IMR-90 (cell line): ENCODE results near the gene DBP. TPM values are rescaled to one million over a fixed set of nuclear protein-coding genes. Genes with fewer than 3 reads are reported as not detected.
A peak's percentile ranks its signal among the peaks of the same experiment; 100 is the strongest.

Experiments used
- ATAC-seq: fragments of 200-7000 bp; cut with Tn5 transposase; 2 replicates; pipeline ENCODE4 v1.9.1; 2020; ENCODE audit warnings: low read depth, mild to moderate bottlenecking, moderate library complexity
- BruUV-seq: library from RNA; stranded (reverse); fragments of 400-500 nt; replicated peaks from 2 replicates; lab custom pipeline; 2021; lab: Mats Ljungman, UMichigan
- CTCF ChIA-PET: fragments of 300-600 bp; formaldehyde crosslinking; extraction: SDS; loops from one replicate; lab custom pipeline; 2021; ENCODE audit warnings: antibody characterized with exemption; lab: Yijun Ruan, JAX
- POLR2A ChIA-PET: fragments of 300-600 bp; sonication (Branson Sonifier 250); formaldehyde crosslinking; loops from one replicate; lab custom pipeline; 2022; ENCODE audit warnings: antibody characterized with exemption; ENCODE audit not compliant: unreplicated experiment; lab: Charles Lee
- DNase-seq: peaks from one replicate; pipeline ENCODE4 v3.0.0; 2013
- H2AFZ ChIP-seq: replicated peaks from 2 replicates; pipeline ENCODE3; 2013; ENCODE audit warnings: low read length, mild to moderate bottlenecking; ENCODE audit not compliant: poor library complexity
- H2AK5ac ChIP-seq: 2 replicates; pipeline ENCODE4 v1.6.1; 2013; ENCODE audit warnings: low read depth, low read length, inconsistent platforms
- H2AK9ac ChIP-seq: replicated peaks from 2 replicates; pipeline ENCODE3; 2013; ENCODE audit warnings: mild to moderate bottlenecking, low read depth, low read length, moderate library complexity; ENCODE audit not compliant: poor library complexity
- H2BK120ac ChIP-seq: 2 replicates; pipeline ENCODE4 v1.6.1; 2013; ENCODE audit warnings: low read depth, low read length, inconsistent platforms
- H2BK15ac ChIP-seq: 3 replicates; pipeline ENCODE4 v1.6.1; 2013; ENCODE audit warnings: low read depth, low read length, inconsistent platforms
- H2BK20ac ChIP-seq: 2 replicates; pipeline ENCODE4 v1.6.1; 2013; ENCODE audit warnings: low read depth, mild to moderate bottlenecking, inconsistent platforms, low read length, moderate library complexity
- H2BK5ac ChIP-seq: 2 replicates; pipeline ENCODE4 v1.6.1; 2013; ENCODE audit warnings: mild to moderate bottlenecking, low read depth, low read length, inconsistent platforms; ENCODE audit not compliant: poor library complexity, severe bottlenecking
- H3K14ac ChIP-seq: replicated peaks from 2 replicates; pipeline ENCODE4 v1.6.1; 2013; ENCODE audit warnings: low read depth, low read length, inconsistent platforms
- H3K18ac ChIP-seq: 2 replicates; pipeline ENCODE4 v1.6.1; 2013; ENCODE audit warnings: low read depth, low read length, control low read depth
- H3K23ac ChIP-seq: 2 replicates; pipeline ENCODE4 v1.6.1; 2013; ENCODE audit warnings: low read depth, low read length, inconsistent platforms
- H3K27ac ChIP-seq: 2 replicates; pipeline ENCODE4 v1.5.1; 2013; ENCODE audit warnings: mild to moderate bottlenecking, control low read depth, low read length; ENCODE audit not compliant: insufficient read depth
- H3K27me3 ChIP-seq: 2 replicates; pipeline ENCODE4 v1.6.1; 2013; ENCODE audit warnings: low read length; ENCODE audit not compliant: control insufficient read depth, insufficient read depth
- H3K36me3 ChIP-seq: 2 replicates; pipeline ENCODE4 v1.6.1; 2013; ENCODE audit warnings: low read length, mixed read lengths; ENCODE audit not compliant: control insufficient read depth, insufficient read depth
- H3K4ac ChIP-seq: 2 replicates; pipeline ENCODE4 v1.6.1; 2013; ENCODE audit warnings: low read depth, low read length, inconsistent platforms
- H3K4me1 ChIP-seq: 2 replicates; pipeline ENCODE4 v1.6.1; 2013; ENCODE audit warnings: low read length, mixed read lengths; ENCODE audit not compliant: control insufficient read depth, insufficient read depth
- H3K4me2 ChIP-seq: 2 replicates; pipeline ENCODE4 v1.6.1; 2013; ENCODE audit warnings: low read depth, mild to moderate bottlenecking, control low read depth, low read length, moderate library complexity
- H3K4me3 ChIP-seq: 2 replicates; pipeline ENCODE4 v1.5.1; 2013; ENCODE audit warnings: low read depth, mild to moderate bottlenecking, control low read depth, low read length, moderate library complexity; ENCODE audit not compliant: insufficient read depth
- H3K56ac ChIP-seq: 2 replicates; pipeline ENCODE4 v1.6.1; 2013; ENCODE audit warnings: low read length, inconsistent platforms; ENCODE audit not compliant: insufficient read depth; ENCODE audit errors: extremely low read depth
- H3K79me1 ChIP-seq, 2 experiments: 2 replicates each; pipeline ENCODE4 v1.6.1; 2013; ENCODE audit warnings: low read length in 2 of 2, inconsistent platforms in 1 of 2, low read depth in 1 of 2
- H3K9ac ChIP-seq: 2 replicates; pipeline ENCODE4 v1.6.1; 2013; ENCODE audit warnings: low read depth, low read length, control low read depth
- H3K9me1 ChIP-seq: 2 replicates; pipeline ENCODE4 v1.6.1; 2013; ENCODE audit warnings: low read length, inconsistent platforms; ENCODE audit not compliant: insufficient read depth
- H3K9me3 ChIP-seq: 2 replicates; pipeline ENCODE4 v1.6.1; 2013; ENCODE audit warnings: low read length; ENCODE audit not compliant: control insufficient read depth, insufficient read depth
- H4K20me1 ChIP-seq: 2 replicates; pipeline ENCODE4 v1.6.1; 2013; ENCODE audit warnings: low read length, inconsistent platforms; ENCODE audit not compliant: insufficient read depth
- H4K5ac ChIP-seq: 2 replicates; pipeline ENCODE4 v1.6.1; 2013; ENCODE audit warnings: mild to moderate bottlenecking, low read depth, low read length, control low read depth
- H4K8ac ChIP-seq, 2 experiments: 2 replicates each; pipeline ENCODE4 v1.6.1; 2013; ENCODE audit warnings: low read depth in 2 of 2, low read length in 2 of 2, control low read depth in 1 of 2, inconsistent platforms in 1 of 2
- H4K91ac ChIP-seq: 2 replicates; pipeline ENCODE4 v1.6.1; 2013; ENCODE audit warnings: low read depth, low read length, inconsistent platforms; ENCODE audit not compliant: insufficient read depth
- MXI1 ChIP-seq: IDR thresholded peaks from 2 replicates; pipeline ENCODE4 v1.6.1; 2012; ENCODE audit warnings: low read depth, mild to moderate bottlenecking, low read length, moderate library complexity, borderline replicate concordance
- RCOR1 ChIP-seq: IDR thresholded peaks from 2 replicates; pipeline ENCODE4 v1.6.1; 2012; ENCODE audit warnings: mild to moderate bottlenecking, low read length, improper control_type of control experiment; ENCODE audit not compliant: insufficient replicate concordance
- USF2 ChIP-seq: fragments of 150-350 bp; IDR thresholded peaks from 2 replicates; pipeline ENCODE4 v1.6.1; 2017; ENCODE audit warnings: mild to moderate bottlenecking, antibody characterized with exemption, low read length, low read depth
- WGBS, 2 experiments: methylation state at CpG; one replicate each; pipeline versions ENCODE4 v1.1.5 to v1.1.7; 2013; ENCODE audit warnings: missing lambda C conversion rate in 2 of 2; ENCODE audit not compliant: insufficient read length in 1 of 2; ENCODE audit errors: extremely low coverage in 2 of 2; 5-methylcytosine and 5-hydroxymethylcytosine counted together
- dilution Hi-C: fragments of 300-500 bp; cut with HindIII; formaldehyde crosslinking; loops from one replicate; pipeline ENCODE4 v1.14.3; 2018; ENCODE audit warnings: low sequenced_read_pairs; ENCODE audit not compliant: unreplicated experiment
- in situ Hi-C: fragments of 300-500 bp; cut with MboI; formaldehyde crosslinking; loops from 3 replicates; pipeline ENCODE4 v1.14.3; 2019; ENCODE audit warnings: low sequenced_read_pairs, inconsistent platforms, mixed read lengths
- intact Hi-C: fragments of 100-400 bp; cut with micrococcal nuclease; formaldehyde crosslinking; loops from 2 replicates; pipeline ENCODE4 v1.10.0; 2022
- polyA plus RNA-seq, 3 experiments: library from polyadenylated mRNA; depleted of rRNA; stranded (reverse); fragments of >200 nt; gene quantifications; 2 replicates each; pipeline ENCODE4 v1.2.3, GENCODE V29; 2012; ENCODE audit warnings: low replicate concordance in 1 of 3
- total RNA-seq: library from RNA; depleted of rRNA; stranded (reverse); fragments of >200 nt; gene quantifications from 2 replicates; pipeline ENCODE4 v1.2.3, GENCODE V29; 2012

DBP gene
- total and polyA plus RNA-seq, 2 of the 4 experiments (the other 2 are of a cell fraction): 3.0 to 3.6 TPM

- H3K14ac ChIP-seq: no peak overlapping the region
- H3K18ac ChIP-seq: no peak overlapping the region
- no peaks in the 10 kb centered on the region for H3K9me1 ChIP-seq
- H3K36me3 ChIP-seq: peaks cover 28% of the 10 kb centered on the region
- dilution Hi-C loops (no loop called here), intact Hi-C loops (no loop called here), in situ Hi-C loops (no loop called here)
- H2BK20ac ChIP-seq: no peak overlapping the region
- no peak for ATAC-seq
- H4K91ac ChIP-seq: no peak overlapping the region
- H2AFZ ChIP-seq: peak overlapping the region; percentile 7
- no peak overlapping the region for H3K4ac ChIP-seq
- TF ChIP-seq RCOR1 (no peak), MXI1 (no peak), USF2 (no peak)
- no peak overlapping the region for H2BK15ac ChIP-seq
- H3K4me3 ChIP-seq: no peak overlapping the region
- H3K9ac ChIP-seq: no peak overlapping the region
- H4K20me1 ChIP-seq: peaks cover 47% of the 10 kb centered on the region
- H3K79me1 ChIP-seq: peaks cover 8 to 32% of the 10 kb centered on the region in 2 experiments; a peak in 3 of 4 replicates
- no peak overlapping the region for H3K4me2 ChIP-seq
- no TSS peak for BruUV-seq
- no peak overlapping the region for H4K8ac ChIP-seq
- no peaks in the 10 kb centered on the region for H3K9me3 ChIP-seq
- H3K4me1 ChIP-seq: peaks cover 8% of the 10 kb centered on the region
- no peak overlapping the region for H2BK120ac ChIP-seq
- no peak overlapping the region for H3K23ac ChIP-seq
- H3K27me3 ChIP-seq: no peaks in the 10 kb centered on the region
- no peak for DNase-seq
- 85% methylated on average over 24 of the region's 39 CpGs; no CpG with 5 or more reads in 1 of the 2 experiments for WGBS, 2 experiments
- no peak overlapping the region for H2BK5ac ChIP-seq
- H3K27ac ChIP-seq: no peak overlapping the region
- H3K56ac ChIP-seq: no peak overlapping the region
- CTCF ChIA-PET: no interaction called here
- H2AK9ac ChIP-seq: no peak overlapping the region
- no peak overlapping the region for H4K5ac ChIP-seq
- no peak overlapping the region for H2AK5ac ChIP-seq
- POLR2A ChIA-PET: no interaction called here
These were observed 23.9 kb downstream of the DBP start for GRCh38 chr19:48613024-48613851.
